CD4-positive, CD25-positive, alpha-beta regulatory T cell (primary cell): ENCODE measurements around the gene CHEK2. TPM values are rescaled to one million over a fixed set of nuclear protein-coding genes. Genes with fewer than 3 reads are reported as not detected.
"Not testable (repeated sequence)": the region's sequence is repeated elsewhere in the genome, so short reads cannot be mapped to it uniquely, and the experiment has no call there.

Source experiments
- ATAC-seq, 2 donors: fragments of 150-1000 bp; cut with Tn5 transposase; one replicate each; pipeline ENCODE4 v1.10.0; 2021; ENCODE audit warnings: low read depth in 2 of 2, moderate number of reproducible peaks in 2 of 2, moderate library complexity in 1 of 2
- DNase-seq, 3 donors: peaks; one replicate each; pipeline versions ENCODE4 v3.0.0 to v3.0.0-alpha.2; 2012 to 2022; ENCODE audit warnings: mixed read lengths in 1 of 3
- H3K27ac ChIP-seq: one replicate; pipeline ENCODE4 v1.7.0; 2013; ENCODE audit warnings: mild to moderate bottlenecking, low read length; ENCODE audit not compliant: insufficient read depth, poor library complexity, severe bottlenecking
- H3K27me3 ChIP-seq: one replicate; pipeline ENCODE4 v1.7.0; 2013; ENCODE audit warnings: low read length; ENCODE audit not compliant: control insufficient read depth, insufficient read depth
- H3K36me3 ChIP-seq: one replicate; pipeline ENCODE4 v1.7.0; 2013; ENCODE audit warnings: mild to moderate bottlenecking, low read length, moderate library complexity; ENCODE audit not compliant: control insufficient read depth, insufficient read depth
- H3K4me1 ChIP-seq: 2 replicates; pipeline ENCODE4 v1.7.0; 2013; ENCODE audit warnings: mild to moderate bottlenecking, low read length; ENCODE audit not compliant: insufficient read depth, control insufficient read depth, poor library complexity, severe bottlenecking
- H3K4me3 ChIP-seq: one replicate; pipeline ENCODE4 v1.7.0; 2013; ENCODE audit warnings: low read depth, mild to moderate bottlenecking, low read length, moderate library complexity
- H3K9me3 ChIP-seq, 2 experiments: 1 replicate in 1 of 2; 2 replicates in 1 of 2; pipeline ENCODE4 v1.7.0; 2013; ENCODE audit warnings: low read length in 2 of 2, mild to moderate bottlenecking in 1 of 2, moderate library complexity in 1 of 2; ENCODE audit not compliant: control insufficient read depth in 2 of 2
- H3K27ac Mint-ChIP-seq, 3 donors: one replicate each; pipeline ENCODE4 v1.8.0; 2020 to 2022; ENCODE audit warnings: mild to moderate bottlenecking in 3 of 3, mixed read lengths in 3 of 3, moderate library complexity in 2 of 3
- H3K27me3 Mint-ChIP-seq: one replicate; pipeline ENCODE4 v1.8.0; 2022; ENCODE audit warnings: mild to moderate bottlenecking, mixed read lengths
- H3K36me3 Mint-ChIP-seq: one replicate; pipeline ENCODE4 v1.8.0; 2020; ENCODE audit warnings: mixed read lengths
- H3K4me1 Mint-ChIP-seq, 4 donors: one replicate each; pipeline ENCODE4 v1.8.0; 2020 to 2022; ENCODE audit warnings: mixed read lengths in 4 of 4, mild to moderate bottlenecking in 1 of 4
- H3K4me3 Mint-ChIP-seq, 4 donors: one replicate each; pipeline ENCODE4 v1.8.0; 2020 to 2022; ENCODE audit warnings: mild to moderate bottlenecking in 4 of 4, mixed read lengths in 4 of 4, moderate library complexity in 3 of 4
- H3K9me3 Mint-ChIP-seq, 7 donors: one replicate each; pipeline ENCODE4 v1.8.0; 2020 to 2022; ENCODE audit warnings: mixed read lengths in 7 of 7, mild to moderate bottlenecking in 3 of 7, moderate library complexity in 2 of 7
- polyA plus RNA-seq, 4 donors: library from polyadenylated mRNA; unstranded; fragments of 300-500 nt; fragmentation: Illumina TruSeq; gene quantifications; one replicate each; pipeline ENCODE4 v1.2.3, GENCODE V29; 2021
- total RNA-seq: library from RNA; stranded (reverse); gene quantifications from one replicate; pipeline ENCODE4 v1.2.3, GENCODE V29; 2022

The CHEK2 gene
- total and polyA plus RNA-seq, 5 donors from 2014 or later: 6.9 to 11.8 (median 8.9) TPM

GRCh38 chr22:28663569-28663942 is 78.1 kb downstream of the CHEK2 start:
- not testable (repeated sequence) for H3K4me3 Mint-ChIP-seq, H3K4me1 Mint-ChIP-seq, H3K9me3 ChIP-seq, H3K36me3 ChIP-seq, DNase-seq, H3K27me3 ChIP-seq, H3K27ac Mint-ChIP-seq, H3K4me1 ChIP-seq, H3K27ac ChIP-seq, ATAC-seq, H3K27me3 Mint-ChIP-seq, H3K9me3 Mint-ChIP-seq, H3K4me3 ChIP-seq, H3K36me3 Mint-ChIP-seq

GRCh38 chr22:28658448-28658847 is 83.2 kb downstream of the CHEK2 start:
- ATAC-seq (no peak), DNase-seq (no peak)
- Mint-ChIP-seq H3K9me3 (peaks cover 0 to 8% (median 0%) of the 10 kb centered on the region in 7 donors), H3K36me3 (no peaks in the 10 kb centered on the region), H3K4me1 (no peaks in the 10 kb centered on the region), H3K27me3 (peaks cover 38% of the 10 kb centered on the region), H3K4me3 (no peak overlapping the region), H3K27ac (no peak overlapping the region)
- Histone ChIP-seq H3K27ac (no peak overlapping the region), H3K4me3 (no peak overlapping the region), H3K36me3 (no peaks in the 10 kb centered on the region), H3K9me3 (no peaks in the 10 kb centered on the region), H3K27me3 (peaks cover 24% of the 10 kb centered on the region), H3K4me1 (no peaks in the 10 kb centered on the region)

DNA sequence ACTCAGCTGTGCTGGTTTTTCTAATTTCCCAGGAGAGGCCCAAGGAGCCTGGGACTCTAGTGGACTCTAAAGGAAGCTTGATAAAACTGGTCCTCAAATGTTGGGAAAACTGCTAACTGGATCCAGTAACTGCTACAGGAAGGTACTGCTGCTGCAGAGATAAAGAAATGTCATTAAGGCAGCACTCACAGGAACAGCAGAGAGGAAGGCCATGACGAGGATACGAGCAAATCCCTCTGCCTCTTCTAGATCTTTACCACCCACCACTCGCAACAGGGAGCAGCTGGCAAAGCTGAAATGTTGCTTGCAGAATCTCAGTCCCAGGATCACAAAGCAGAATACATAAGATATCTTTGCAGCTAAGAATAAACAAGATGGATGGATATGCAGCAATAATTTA is 85.4 kb downstream of the CHEK2 start:
- ATAC-seq: no peak
- Histone ChIP-seq H3K9me3 (peaks cover 0 to 4% of the 10 kb centered on the region in 2 experiments), H3K36me3 (no peaks in the 10 kb centered on the region), H3K27me3 (peaks cover 22% of the 10 kb centered on the region), H3K27ac (no peak overlapping the region), H3K4me1 (no peaks in the 10 kb centered on the region), H3K4me3 (no peak overlapping the region)
- DNase-seq: no peak
- Mint-ChIP-seq H3K4me1 (no peaks in the 10 kb centered on the region), H3K9me3 (peaks cover 0 to 5% (median 0%) of the 10 kb centered on the region in 7 donors), H3K27me3 (peaks cover 46% of the 10 kb centered on the region), H3K4me3 (no peak overlapping the region), H3K36me3 (no peaks in the 10 kb centered on the region), H3K27ac (no peak overlapping the region)

- Mint-ChIP-seq H3K27me3 (peaks cover 53% of the 10 kb centered on the region), H3K4me1 (no peaks in the 10 kb centered on the region), H3K36me3 (no peaks in the 10 kb centered on the region), H3K27ac (no peak overlapping the region), H3K9me3 (peaks cover 0 to 5% (median 0%) of the 10 kb centered on the region in 7 donors), H3K4me3 (no peak overlapping the region)
- Histone ChIP-seq H3K27me3 (peaks cover 13% of the 10 kb centered on the region), H3K4me3 (no peak overlapping the region), H3K9me3 (peaks cover 0 to 4% of the 10 kb centered on the region in 2 experiments), H3K4me1 (no peaks in the 10 kb centered on the region), H3K36me3 (no peaks in the 10 kb centered on the region), H3K27ac (no peak overlapping the region)
- ATAC-seq: no peak
- DNase-seq: no peak
These were observed 91.2 kb downstream of the CHEK2 start for GRCh38 chr22:28650463-28650862.

GRCh38 chr22:28648792-28649191 is 92.8 kb downstream of the CHEK2 start:
- Mint-ChIP-seq H3K4me3 (no peak overlapping the region), H3K9me3 (peaks cover 0 to 5% (median 0%) of the 10 kb centered on the region in 7 donors), H3K4me1 (no peaks in the 10 kb centered on the region)

DNA sequence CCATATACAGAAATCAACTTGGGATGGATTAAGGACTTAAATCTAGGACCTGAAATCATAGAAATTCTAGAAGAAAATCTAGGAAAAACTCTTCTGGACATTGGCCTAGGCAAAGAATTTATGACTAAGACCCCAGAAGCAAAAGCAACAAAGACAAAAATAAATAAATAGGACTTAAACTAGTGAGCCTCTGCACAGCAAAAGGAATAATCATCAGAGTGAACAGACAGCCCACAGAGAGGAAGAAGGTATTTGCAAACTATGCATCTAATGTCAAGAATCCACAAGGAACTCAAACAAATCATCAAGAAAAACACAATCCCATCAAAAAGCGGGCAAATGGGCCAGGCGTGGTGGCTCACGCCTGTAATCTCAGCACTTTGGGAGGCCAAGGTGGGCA is 94.4 kb downstream of the CHEK2 start:
- DNase-seq (no peak), ATAC-seq (no peak)
- Mint-ChIP-seq H3K4me1 (no peaks in the 10 kb centered on the region), H3K27me3 (peaks cover 41% of the 10 kb centered on the region), H3K27ac (no peak overlapping the region), H3K36me3 (no peaks in the 10 kb centered on the region), H3K4me3 (no peak overlapping the region), H3K9me3 (no peaks in the 10 kb centered on the region)
- H3K4me1 ChIP-seq: no peaks in the 10 kb centered on the region
- no peak overlapping the region for H3K4me3 ChIP-seq
- H3K36me3 ChIP-seq: no peaks in the 10 kb centered on the region
- no peak overlapping the region for H3K27ac ChIP-seq
- H3K9me3 ChIP-seq: peaks cover 0 to 3% of the 10 kb centered on the region in 2 experiments
- peaks cover 2% of the 10 kb centered on the region for H3K27me3 ChIP-seq

More at GRCh38 chr22:28648792-28649191, 92.8 kb downstream of the CHEK2 start:
- Histone ChIP-seq H3K27ac (no peak overlapping the region), H3K4me1 (no peaks in the 10 kb centered on the region), H3K4me3 (no peak overlapping the region), H3K9me3 (peaks cover 0 to 4% of the 10 kb centered on the region in 2 experiments), H3K36me3 (no peaks in the 10 kb centered on the region), H3K27me3 (peaks cover 4% of the 10 kb centered on the region)
- DNase-seq (no peak), ATAC-seq (no peak)
- no peak overlapping the region for H3K27ac Mint-ChIP-seq
- H3K36me3 Mint-ChIP-seq: no peaks in the 10 kb centered on the region
- H3K27me3 Mint-ChIP-seq: peaks cover 43% of the 10 kb centered on the region

DNA sequence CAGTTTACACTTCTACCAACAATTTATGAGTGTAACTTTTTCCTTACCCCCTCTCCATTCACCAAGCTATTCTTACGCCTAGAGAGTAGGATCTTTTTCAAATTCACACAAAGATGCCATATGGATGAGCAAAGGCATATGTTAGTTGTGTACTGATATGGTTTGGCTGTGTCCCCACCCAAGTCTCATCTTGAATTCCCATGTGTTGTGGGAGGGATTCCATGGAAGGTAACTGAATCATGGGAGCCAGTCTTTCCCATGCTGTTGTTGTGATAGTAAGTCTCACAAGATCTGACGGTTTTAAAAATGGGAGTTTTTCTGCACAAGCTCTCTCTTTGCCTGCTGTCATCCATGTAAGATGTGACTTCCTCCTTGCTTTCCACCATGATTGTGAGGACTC is 102.3 kb downstream of the CHEK2 start:
- Histone ChIP-seq H3K9me3 (no peaks in the 10 kb centered on the region), H3K4me3 (no peak overlapping the region), H3K27ac (no peak overlapping the region), H3K36me3 (no peaks in the 10 kb centered on the region), H3K4me1 (no peaks in the 10 kb centered on the region), H3K27me3 (peaks cover 10% of the 10 kb centered on the region)
- Mint-ChIP-seq H3K4me1 (no peaks in the 10 kb centered on the region), H3K9me3 (peaks cover 0 to 1% (median 0%) of the 10 kb centered on the region in 7 donors), H3K27me3 (peaks cover 45% of the 10 kb centered on the region), H3K27ac (no peak overlapping the region), H3K4me3 (no peak overlapping the region), H3K36me3 (no peaks in the 10 kb centered on the region)
- ATAC-seq (no peak), DNase-seq (no peak)
